Effector memory CD8-positive, alpha-beta T cell (primary cell): ENCODE data around the gene C10orf53.

Experiments used
- ATAC-seq: fragments of 150-1000 bp; cut with Tn5 transposase; replicated peaks from 2 replicates; pipeline ENCODE4 v1.10.0; 2021; ENCODE audit warnings: mild to moderate bottlenecking, moderate library complexity
- DNase-seq, 3 experiments: peaks; one replicate each; pipeline ENCODE4 v3.0.0; 2021
- H3K27ac Mint-ChIP-seq, 2 donors: one replicate each; pipeline ENCODE4 v1.8.0; 2022; ENCODE audit warnings: mild to moderate bottlenecking in 2 of 2, mixed read lengths in 2 of 2, moderate library complexity in 2 of 2
- H3K27me3 Mint-ChIP-seq, 2 donors: one replicate each; pipeline ENCODE4 v1.8.0; 2022; ENCODE audit warnings: mixed read lengths in 2 of 2
- H3K36me3 Mint-ChIP-seq: one replicate; pipeline ENCODE4 v1.8.0; 2022; ENCODE audit warnings: mild to moderate bottlenecking, moderate library complexity, mixed read lengths; ENCODE audit not compliant: insufficient read depth
- H3K4me1 Mint-ChIP-seq, 2 donors: one replicate each; pipeline ENCODE4 v1.8.0; 2022; ENCODE audit warnings: low read depth in 2 of 2, mixed read lengths in 2 of 2
- H3K4me3 Mint-ChIP-seq, 2 donors: one replicate each; pipeline ENCODE4 v1.8.0; 2022; ENCODE audit warnings: mild to moderate bottlenecking in 2 of 2, mixed read lengths in 2 of 2, moderate library complexity in 2 of 2
- H3K9me3 Mint-ChIP-seq, 2 donors: one replicate each; pipeline ENCODE4 v1.8.0; 2022; ENCODE audit warnings: mixed read lengths in 2 of 2

The C10orf53 gene

DNA sequence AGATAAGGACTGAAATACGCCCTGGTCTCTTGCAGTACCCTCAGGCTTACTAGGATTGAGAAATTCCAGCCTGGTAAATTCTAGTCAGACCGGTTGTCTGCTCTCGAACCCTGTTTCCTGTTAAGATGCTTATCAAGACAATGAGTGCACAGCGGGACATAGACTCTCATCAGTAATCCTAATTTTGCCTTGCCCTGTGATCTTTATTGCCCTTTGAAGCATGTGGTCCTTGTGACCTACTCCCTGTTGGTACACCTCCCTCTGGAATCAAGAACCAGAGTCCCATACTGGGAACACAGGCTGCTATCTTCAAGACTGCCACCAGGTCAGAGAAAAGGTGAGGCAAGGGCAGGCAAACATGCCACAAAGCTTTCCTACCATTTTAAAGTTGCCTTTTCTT is 7.2 kb downstream of the C10orf53 start:
- Mint-ChIP-seq H3K9me3 (peaks cover 2 to 7% of the 10 kb centered on the region in 2 donors), H3K27me3 (peaks cover 46 to 52% of the 10 kb centered on the region in 2 donors)

DNA sequence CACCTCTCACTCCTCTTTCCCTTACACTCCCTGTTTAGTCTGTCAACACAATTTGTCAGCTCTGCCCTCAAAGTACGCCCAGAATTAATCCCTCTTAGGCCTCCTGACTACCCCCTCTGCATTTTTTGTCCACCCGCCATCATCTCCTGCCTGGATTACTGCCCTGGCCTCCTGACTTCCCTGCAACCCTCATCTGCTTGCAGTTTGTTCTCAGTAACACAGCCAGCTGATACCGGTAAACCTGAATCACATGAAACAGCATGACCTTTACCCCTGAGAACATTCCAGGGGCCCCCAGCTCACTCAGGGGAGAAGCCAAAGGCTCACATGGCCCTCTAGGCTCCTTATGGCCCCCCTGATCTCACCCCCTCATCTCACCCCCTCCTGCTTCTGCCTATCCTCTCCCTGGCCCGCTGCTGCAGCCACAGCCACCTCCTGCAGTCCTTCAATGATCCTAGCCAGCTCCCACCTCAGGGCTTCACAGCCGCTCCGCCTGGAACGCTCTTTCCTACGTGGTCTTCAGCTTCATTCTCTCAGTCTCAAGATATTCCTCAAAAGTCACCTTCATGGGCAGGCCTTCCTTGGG is 8.9 kb downstream of the C10orf53 start:
- Mint-ChIP-seq H3K27ac (no peak overlapping the region), H3K27me3 (peaks cover 56 to 68% of the 10 kb centered on the region in 2 donors)
- ATAC-seq: no peak

More for the DNA sequence above, 7.2 kb downstream of the C10orf53 start:
- no peak overlapping the region for H3K27ac Mint-ChIP-seq
- no peaks in the 10 kb centered on the region for H3K36me3 Mint-ChIP-seq
- no peak for DNase-seq
- H3K4me3 Mint-ChIP-seq: no peak overlapping the region
- H3K4me1 Mint-ChIP-seq: no peaks in the 10 kb centered on the region
- ATAC-seq: no peak

DNA sequence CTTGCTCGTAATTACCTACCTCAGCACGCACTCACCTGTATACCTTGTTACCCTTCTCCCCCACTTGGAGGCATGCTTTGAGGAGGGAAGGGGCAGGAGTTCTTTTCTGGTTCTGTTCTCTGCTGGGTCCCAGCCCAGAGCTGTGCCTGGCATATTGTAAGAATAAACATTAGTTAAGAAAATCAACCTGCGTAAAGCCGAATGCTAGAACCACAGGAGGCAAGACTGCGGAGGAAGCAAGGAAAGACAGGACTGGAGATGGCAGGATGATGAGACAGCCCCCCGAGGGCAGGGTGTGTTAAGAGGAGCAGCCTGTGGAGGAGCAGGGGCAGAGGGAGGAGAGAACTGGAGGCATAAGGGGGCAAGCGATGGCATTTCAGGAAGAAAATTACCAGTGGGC is 9.5 kb downstream of the C10orf53 start:
- Mint-ChIP-seq H3K27me3 (peaks cover 56 to 73% of the 10 kb centered on the region in 2 donors), H3K9me3 (peaks cover 0 to 2% of the 10 kb centered on the region in 2 donors), H3K4me1 (no peaks in the 10 kb centered on the region), H3K36me3 (no peaks in the 10 kb centered on the region), H3K27ac (no peak overlapping the region), H3K4me3 (no peak overlapping the region)
- ATAC-seq (no peak), DNase-seq (no peak)

More for the DNA sequence above, 8.9 kb downstream of the C10orf53 start:
- Mint-ChIP-seq H3K4me1 (no peaks in the 10 kb centered on the region), H3K4me3 (no peak overlapping the region), H3K36me3 (no peaks in the 10 kb centered on the region), H3K9me3 (peaks cover 0 to 2% of the 10 kb centered on the region in 2 donors)
- DNase-seq: no peak

DNA sequence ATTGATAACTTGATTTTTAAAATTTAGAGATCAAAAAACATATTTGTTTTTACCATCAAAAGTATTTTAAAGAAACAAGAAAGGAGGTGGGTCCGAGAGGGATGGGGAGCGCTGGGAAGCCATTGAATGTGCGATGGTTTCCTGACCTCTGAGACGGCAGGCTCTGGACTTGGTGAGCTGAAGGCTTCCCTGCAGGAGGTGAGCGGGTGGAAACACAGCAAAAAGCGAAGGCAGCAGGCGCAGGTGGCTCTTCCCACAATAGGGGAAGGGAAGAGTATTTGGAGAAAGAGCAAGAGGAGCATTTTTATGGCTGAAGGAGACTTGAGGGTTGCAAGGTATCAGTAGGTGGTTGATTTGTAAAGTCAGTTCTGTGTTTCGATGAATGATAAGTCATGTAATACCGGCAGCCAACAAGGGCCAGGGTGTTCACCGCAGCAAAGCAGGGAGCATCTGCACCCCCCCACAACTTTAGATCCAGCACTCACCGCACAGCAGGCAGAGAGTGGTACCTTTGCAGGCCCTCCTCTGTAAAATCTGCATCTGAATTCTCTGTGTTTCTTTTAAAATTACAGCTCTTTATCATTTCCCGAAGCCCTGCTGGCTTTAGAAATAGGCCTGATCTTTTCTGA is 10.5 kb downstream of the C10orf53 start:
- H3K4me1 Mint-ChIP-seq: no peaks in the 10 kb centered on the region
- no peak overlapping the region for H3K27ac Mint-ChIP-seq
- ATAC-seq: no peak
- no peaks in the 10 kb centered on the region for H3K36me3 Mint-ChIP-seq
- peaks cover 0 to 2% of the 10 kb centered on the region in 2 donors for H3K9me3 Mint-ChIP-seq
- no peak overlapping the region for H3K4me3 Mint-ChIP-seq
- H3K27me3 Mint-ChIP-seq: peaks cover 56 to 68% of the 10 kb centered on the region in 2 donors
- DNase-seq: no peak

DNA sequence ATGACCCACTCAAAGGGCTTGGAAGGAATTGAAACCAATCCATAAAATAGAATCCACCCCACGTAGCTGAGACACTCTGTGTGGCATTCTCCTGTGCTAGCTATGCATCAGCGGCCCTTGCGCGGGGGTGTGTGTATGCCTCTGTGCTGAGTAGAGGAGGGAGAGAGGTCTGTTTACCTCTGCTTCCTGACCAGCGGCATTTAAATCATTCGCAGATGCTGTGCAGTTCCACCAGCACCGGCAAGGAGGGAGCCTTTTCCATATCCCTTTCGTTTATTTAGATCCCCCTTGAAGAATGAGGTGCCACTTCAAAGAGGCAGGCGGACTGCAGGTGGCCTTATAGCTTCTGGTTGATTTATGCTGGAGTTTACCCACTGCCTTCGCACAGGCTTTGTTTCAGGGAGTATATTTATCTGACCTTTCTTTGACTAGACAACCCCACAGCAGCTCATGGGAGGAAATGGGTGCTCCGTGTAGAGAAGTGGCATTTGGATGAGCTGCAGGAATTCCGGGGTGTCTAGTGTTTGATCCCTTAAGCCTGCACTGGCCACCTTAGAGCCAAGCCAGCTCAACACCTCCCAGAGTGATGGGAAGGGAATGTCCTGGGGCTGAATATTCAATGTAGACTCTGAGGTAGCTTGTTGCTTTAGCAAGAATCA is 11.4 kb downstream of the C10orf53 start:
- Mint-ChIP-seq H3K4me1 (no peaks in the 10 kb centered on the region), H3K9me3 (peaks cover 0 to 2% of the 10 kb centered on the region in 2 donors), H3K36me3 (no peaks in the 10 kb centered on the region), H3K27me3 (peaks cover 56 to 65% of the 10 kb centered on the region in 2 donors), H3K27ac (no peak overlapping the region), H3K4me3 (no peak overlapping the region)
- no peak for ATAC-seq
- DNase-seq: no peak

DNA sequence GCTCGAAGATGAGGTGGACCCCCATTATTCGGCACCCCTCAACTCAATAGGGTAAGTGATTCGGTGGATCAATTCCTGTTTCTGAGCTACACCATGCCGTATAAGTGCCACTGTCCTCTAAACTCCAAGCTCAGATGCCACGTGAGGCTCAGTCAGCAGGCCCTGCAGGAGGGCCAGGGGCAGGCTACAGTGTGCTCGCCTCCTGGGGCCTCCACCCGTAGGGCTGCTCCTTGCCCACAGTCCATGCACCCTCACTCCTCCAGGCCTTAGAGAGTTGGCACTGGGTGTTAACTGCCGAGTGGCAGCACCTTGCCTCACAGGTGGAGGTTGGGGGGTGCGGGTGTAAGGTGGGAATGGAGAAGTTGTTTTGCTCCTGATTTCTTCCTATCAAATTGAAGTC is 12.1 kb downstream of the C10orf53 start:
- no peak for DNase-seq
- Mint-ChIP-seq H3K36me3 (no peaks in the 10 kb centered on the region), H3K9me3 (peaks cover 0 to 2% of the 10 kb centered on the region in 2 donors), H3K4me1 (no peaks in the 10 kb centered on the region), H3K4me3 (no peak overlapping the region), H3K27ac (no peak overlapping the region), H3K27me3 (peaks cover 61 to 70% of the 10 kb centered on the region in 2 donors)
- ATAC-seq: no peak

DNA sequence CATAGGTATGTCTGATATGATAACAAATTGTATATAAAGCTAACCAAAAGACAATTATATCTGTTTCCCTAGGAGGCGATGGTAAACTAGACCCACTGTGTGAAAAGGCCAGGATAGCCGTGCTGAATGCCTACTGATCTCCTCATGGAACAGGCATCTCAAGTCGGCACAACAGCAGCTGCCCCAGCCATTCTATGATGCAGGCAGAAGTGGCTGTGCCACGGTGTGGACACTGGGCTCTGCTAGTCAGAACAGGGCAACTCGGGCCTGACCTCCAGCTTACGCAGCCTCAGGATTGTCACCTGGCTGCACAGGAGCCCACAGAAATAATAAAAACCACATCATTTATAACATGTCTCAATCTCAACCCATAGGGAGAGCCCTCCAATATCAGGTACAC is 15.0 kb downstream of the C10orf53 start:
- Mint-ChIP-seq H3K9me3 (no peaks in the 10 kb centered on the region), H3K27ac (no peak overlapping the region), H3K4me3 (no peak overlapping the region), H3K4me1 (no peaks in the 10 kb centered on the region), H3K27me3 (peaks cover 53 to 54% of the 10 kb centered on the region in 2 donors), H3K36me3 (no peaks in the 10 kb centered on the region)
- ATAC-seq (no peak), DNase-seq (no peak)

DNA sequence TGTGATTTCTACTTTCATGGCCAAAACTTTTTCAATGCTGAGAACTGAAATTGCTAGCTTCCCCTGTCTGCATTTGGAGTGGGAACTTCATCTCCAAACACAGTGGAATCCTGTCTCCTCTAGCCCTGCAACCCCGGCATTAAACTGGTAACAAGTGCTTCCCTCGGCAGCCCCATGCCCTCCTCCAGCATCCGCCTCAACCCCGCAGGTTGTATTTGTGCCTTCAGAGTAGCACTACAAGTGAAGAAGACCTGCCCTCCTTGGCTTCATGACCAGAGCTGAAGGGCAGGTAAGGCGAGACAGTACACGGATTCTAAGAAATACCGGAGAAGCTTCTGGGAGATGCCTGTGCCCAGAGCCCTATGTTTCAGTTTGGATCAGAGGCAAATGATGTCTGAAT is 16.9 kb downstream of the C10orf53 start:
- H3K4me1 Mint-ChIP-seq: no peaks in the 10 kb centered on the region
- H3K27ac Mint-ChIP-seq: no peak overlapping the region
- no peaks in the 10 kb centered on the region for H3K9me3 Mint-ChIP-seq
- H3K4me3 Mint-ChIP-seq: no peak overlapping the region
- ATAC-seq (no peak), DNase-seq (no peak)
- H3K36me3 Mint-ChIP-seq: no peaks in the 10 kb centered on the region
- H3K27me3 Mint-ChIP-seq: peaks cover 40 to 53% of the 10 kb centered on the region in 2 donors

DNA sequence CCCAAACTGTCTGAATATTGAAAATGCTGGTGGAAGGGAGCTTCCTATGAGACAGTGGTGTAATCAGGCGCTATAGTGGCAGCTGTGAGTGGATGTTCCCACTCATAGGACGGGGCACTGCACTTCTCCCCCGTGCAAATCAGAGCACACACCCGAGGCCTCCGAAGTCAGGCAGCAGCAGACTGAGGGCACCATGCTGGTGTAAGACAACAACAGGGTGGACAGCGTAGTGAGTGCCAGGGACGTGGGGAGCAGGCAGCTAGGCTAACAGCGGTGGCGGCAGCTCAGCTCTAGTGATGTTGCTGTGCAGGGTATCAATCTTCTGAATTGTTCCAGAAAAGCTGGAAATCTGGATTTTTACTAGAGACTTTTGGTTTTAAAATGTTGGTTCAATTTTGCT is 19.2 kb downstream of the C10orf53 start:
- H3K27ac Mint-ChIP-seq: no peak overlapping the region
- H3K9me3 Mint-ChIP-seq: no peaks in the 10 kb centered on the region
- H3K36me3 Mint-ChIP-seq: no peaks in the 10 kb centered on the region
- ATAC-seq (no peak), DNase-seq (no peak)
- peaks cover 35 to 60% of the 10 kb centered on the region in 2 donors for H3K27me3 Mint-ChIP-seq
- H3K4me1 Mint-ChIP-seq: no peaks in the 10 kb centered on the region
- no peak overlapping the region for H3K4me3 Mint-ChIP-seq

DNA sequence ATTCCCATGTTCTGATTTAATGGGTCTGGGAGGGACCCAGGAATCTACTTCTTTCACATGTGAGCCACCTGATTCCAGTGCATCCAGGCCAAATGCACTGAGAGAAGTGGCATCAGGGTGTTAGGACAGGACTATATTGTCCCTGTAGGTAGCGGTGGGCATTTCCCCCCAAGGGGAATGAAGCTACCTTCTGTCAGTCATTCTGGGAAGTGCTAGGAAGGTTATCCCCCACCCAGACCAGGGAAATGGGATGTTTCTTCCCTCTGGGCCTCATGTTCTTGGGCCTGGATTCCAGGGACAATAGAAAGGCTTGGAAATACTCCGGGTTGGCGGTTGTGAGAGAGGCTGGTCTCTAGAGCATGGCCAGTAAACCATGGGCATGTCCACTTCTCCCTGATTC is 20.8 kb downstream of the C10orf53 start:
- Mint-ChIP-seq H3K27ac (no peak overlapping the region), H3K4me1 (no peaks in the 10 kb centered on the region), H3K36me3 (peaks cover 3% of the 10 kb centered on the region), H3K9me3 (no peaks in the 10 kb centered on the region), H3K27me3 (peaks cover 33 to 60% of the 10 kb centered on the region in 2 donors), H3K4me3 (no peak overlapping the region)
- no peak for ATAC-seq
- no peak for DNase-seq

DNA sequence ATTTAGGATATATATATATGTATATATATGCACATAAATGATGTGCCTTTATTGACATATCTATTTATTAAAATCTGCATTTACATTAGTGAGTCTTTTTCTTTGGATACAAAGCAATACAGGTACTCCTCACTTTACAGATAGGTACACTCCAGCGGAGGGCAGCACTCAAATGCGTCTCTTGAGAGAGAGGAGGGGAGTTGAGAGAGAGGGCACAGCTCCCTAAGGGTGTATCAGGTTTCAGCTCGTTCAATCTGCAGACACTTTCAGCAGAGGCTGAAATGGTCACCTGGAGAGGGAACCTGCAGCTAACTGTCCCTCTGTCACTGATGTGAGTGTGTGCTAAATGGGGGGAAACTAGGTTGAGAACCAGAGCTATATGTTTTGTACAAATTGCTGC is 21.5 kb downstream of the C10orf53 start:
- DNase-seq (no peak), ATAC-seq (no peak)
- no peaks in the 10 kb centered on the region for H3K4me1 Mint-ChIP-seq
- peaks cover 33 to 60% of the 10 kb centered on the region in 2 donors for H3K27me3 Mint-ChIP-seq
- H3K4me3 Mint-ChIP-seq: no peak overlapping the region
- H3K27ac Mint-ChIP-seq: no peak overlapping the region
- H3K9me3 Mint-ChIP-seq: no peaks in the 10 kb centered on the region
- peaks cover 3% of the 10 kb centered on the region for H3K36me3 Mint-ChIP-seq

DNA sequence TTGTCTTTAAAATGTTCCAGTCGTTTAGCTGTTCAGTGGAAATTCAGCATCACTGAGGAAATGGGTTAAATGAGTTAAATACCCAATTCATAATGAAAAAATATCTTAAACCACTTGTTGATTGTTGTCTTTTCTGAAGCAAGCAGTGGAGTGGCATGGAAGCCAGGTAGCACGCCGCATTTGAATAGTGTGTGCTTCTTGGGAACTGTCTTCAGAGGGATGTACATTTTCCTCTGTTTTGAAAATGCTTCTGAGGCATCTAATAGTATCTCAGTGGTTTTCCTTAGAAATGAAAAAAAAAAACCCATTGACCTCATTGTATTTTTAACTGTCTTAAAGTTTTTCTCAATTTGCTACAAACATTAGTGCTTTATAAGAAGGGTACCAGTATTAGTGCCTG is 28.1 kb downstream of the C10orf53 start:
- ATAC-seq (no peak), DNase-seq (no peak)
- Mint-ChIP-seq H3K36me3 (peaks cover 3% of the 10 kb centered on the region), H3K27ac (no peak overlapping the region), H3K9me3 (no peaks in the 10 kb centered on the region), H3K4me1 (no peaks in the 10 kb centered on the region), H3K27me3 (peaks cover 28 to 44% of the 10 kb centered on the region in 2 donors), H3K4me3 (no peak overlapping the region)

DNA sequence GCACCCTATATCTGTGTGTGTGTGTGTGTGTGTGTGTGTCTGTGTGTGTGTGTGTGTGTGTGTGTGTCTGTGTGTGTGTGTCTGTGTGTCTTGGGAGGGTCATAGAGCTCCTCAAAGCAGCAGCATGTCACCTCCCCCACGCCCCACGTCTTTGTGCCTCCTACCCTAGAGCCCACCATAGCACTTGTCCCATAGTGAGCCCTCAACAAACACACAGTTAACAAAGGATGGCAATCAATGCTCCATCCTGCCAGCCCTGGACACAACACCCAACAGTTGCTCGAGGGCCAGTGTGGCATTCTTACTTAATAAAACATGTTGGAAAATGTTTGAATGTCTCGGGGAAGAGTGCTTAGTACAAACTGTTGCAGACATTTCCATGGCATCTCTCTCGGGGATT is 30.5 kb downstream of the C10orf53 start:
- Mint-ChIP-seq H3K27me3 (peaks cover 25 to 45% of the 10 kb centered on the region in 2 donors), H3K4me1 (no peaks in the 10 kb centered on the region), H3K27ac (no peak overlapping the region), H3K36me3 (no peaks in the 10 kb centered on the region), H3K4me3 (no peak overlapping the region), H3K9me3 (peaks cover 0 to 7% of the 10 kb centered on the region in 2 donors)
- ATAC-seq: no peak
- no peak for DNase-seq

DNA sequence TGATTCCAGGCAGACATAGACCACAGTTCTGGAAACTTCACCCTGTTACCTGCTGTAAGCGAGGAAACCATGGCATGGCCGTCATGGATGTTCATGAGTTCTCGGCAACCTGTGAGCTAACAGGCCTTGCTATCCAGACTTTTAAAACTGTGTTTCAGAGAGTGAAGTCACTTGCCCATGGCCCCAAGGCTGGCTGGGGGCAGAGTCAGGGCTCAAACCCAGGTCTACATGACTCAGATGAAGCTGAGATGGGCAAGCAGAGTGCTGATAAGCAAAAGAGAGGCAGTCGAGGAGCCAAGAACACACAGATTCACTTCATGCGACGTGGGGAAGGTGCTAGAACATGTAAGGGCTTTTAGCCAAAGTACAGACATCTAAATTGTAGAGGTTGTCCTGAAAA is 31.5 kb downstream of the C10orf53 start:
- H3K4me1 Mint-ChIP-seq: no peaks in the 10 kb centered on the region
- H3K36me3 Mint-ChIP-seq: no peaks in the 10 kb centered on the region
- peaks cover 25 to 49% of the 10 kb centered on the region in 2 donors for H3K27me3 Mint-ChIP-seq
- no peak for ATAC-seq
- H3K27ac Mint-ChIP-seq: no peak overlapping the region
- H3K9me3 Mint-ChIP-seq: peaks cover 0 to 7% of the 10 kb centered on the region in 2 donors
- DNase-seq: no peak
- H3K4me3 Mint-ChIP-seq: no peak overlapping the region
